Adrenal gland (tissue), 5 donors: ENCODE results near the gene CEP152.

Source experiments
- POLR2A ChIP-seq, 2 donors: fragments of 450-650 bp; IDR thresholded peaks; one replicate each; pipeline ENCODE4 v1.6.1; 2017; ENCODE audit warnings: antibody characterized with exemption in 2 of 2, mild to moderate bottlenecking in 2 of 2, moderate library complexity in 1 of 2
- TF ChIP-seq, protein P1 (sequence below), 6 experiments: fragments of 450-650 bp in 4 of 6; fragments of 200-600 bp in 2 of 6; sonication (generic) in 1 of 6; IDR thresholded peaks; 1 replicate in 5 of 6; 2 replicates in 1 of 6; pipeline versions ENCODE4 v1.5.1 to v1.8.0; 2016 to 2021; ENCODE audit warnings: antibody characterized with exemption in 6 of 6, mild to moderate bottlenecking in 2 of 6, moderate library complexity in 1 of 6
- donor health status: DM: no; HTN: no; CAD: no.

DNA sequence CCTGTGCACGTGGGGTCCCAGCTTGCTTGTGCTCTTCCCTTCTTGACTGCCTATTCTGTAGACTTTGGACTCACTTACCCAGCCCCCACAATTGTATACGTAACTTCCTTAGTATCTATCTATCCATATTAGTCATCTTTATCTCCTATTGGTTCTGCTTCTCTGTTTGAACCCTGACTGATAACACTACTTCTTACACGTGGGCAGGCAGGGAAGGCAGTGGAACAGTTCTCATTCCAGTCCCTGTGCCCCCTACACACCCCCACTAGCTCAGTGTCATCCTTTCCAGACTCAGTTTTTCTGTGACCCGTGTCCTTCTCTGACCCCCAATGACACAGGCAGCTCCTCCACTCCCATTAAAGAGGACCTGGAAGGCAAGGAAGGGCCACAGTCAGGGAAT, 91.2 kb downstream of the CEP152 start:
- TF ChIP-seq, protein P1, sequence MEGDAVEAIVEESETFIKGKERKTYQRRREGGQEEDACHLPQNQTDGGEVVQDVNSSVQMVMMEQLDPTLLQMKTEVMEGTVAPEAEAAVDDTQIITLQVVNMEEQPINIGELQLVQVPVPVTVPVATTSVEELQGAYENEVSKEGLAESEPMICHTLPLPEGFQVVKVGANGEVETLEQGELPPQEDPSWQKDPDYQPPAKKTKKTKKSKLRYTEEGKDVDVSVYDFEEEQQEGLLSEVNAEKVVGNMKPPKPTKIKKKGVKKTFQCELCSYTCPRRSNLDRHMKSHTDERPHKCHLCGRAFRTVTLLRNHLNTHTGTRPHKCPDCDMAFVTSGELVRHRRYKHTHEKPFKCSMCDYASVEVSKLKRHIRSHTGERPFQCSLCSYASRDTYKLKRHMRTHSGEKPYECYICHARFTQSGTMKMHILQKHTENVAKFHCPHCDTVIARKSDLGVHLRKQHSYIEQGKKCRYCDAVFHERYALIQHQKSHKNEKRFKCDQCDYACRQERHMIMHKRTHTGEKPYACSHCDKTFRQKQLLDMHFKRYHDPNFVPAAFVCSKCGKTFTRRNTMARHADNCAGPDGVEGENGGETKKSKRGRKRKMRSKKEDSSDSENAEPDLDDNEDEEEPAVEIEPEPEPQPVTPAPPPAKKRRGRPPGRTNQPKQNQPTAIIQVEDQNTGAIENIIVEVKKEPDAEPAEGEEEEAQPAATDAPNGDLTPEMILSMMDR (IDR thresholded peaks at IDR 0.05), result no peak
- no peak for TF ChIP-seq POLR2A (IDR thresholded peaks at IDR 0.05)
